HL-60 (cell line): ENCODE measurements around the gene VCAN.

Source experiments
- CTCF ChIP-seq: IDR thresholded peaks from one replicate; pipeline ENCODE4 v1.5.1; 2011; ENCODE audit warnings: low read length, control low read depth, inconsistent platforms; ENCODE audit not compliant: insufficient read depth
- GABPA ChIP-seq: IDR thresholded peaks from 2 replicates; pipeline ENCODE4 v1.6.1; 2012; ENCODE audit warnings: low read depth
- POLR2AphosphoS5 ChIP-seq: IDR thresholded peaks from 2 replicates; pipeline ENCODE4 v1.6.1; 2012; ENCODE audit warnings: low read depth
- REST ChIP-seq: IDR thresholded peaks from 2 replicates; pipeline ENCODE4 v1.6.1; 2012; ENCODE audit warnings: low read depth; ENCODE audit not compliant: insufficient replicate concordance
- SPI1 ChIP-seq: IDR thresholded peaks from 2 replicates; pipeline ENCODE4 v1.6.1; 2012; ENCODE audit warnings: low read depth, mild to moderate bottlenecking, borderline replicate concordance

GRCh38 chr5:83576341-83576740 is 104.8 kb downstream of the VCAN start:
- TF ChIP-seq CTCF (no peak), POLR2AphosphoS5 (no peak), GABPA (no peak), REST (no peak), SPI1 (no peak)
